T-cell (primary cell): ENCODE measurements around the gene TPCN1. TPM values are rescaled to one million over a fixed set of nuclear protein-coding genes. Genes with fewer than 3 reads are reported as not detected.

Experiments
- ATAC-seq, 4 experiments: fragments of 200-7000 bp in 3 of 4; fragments of 150-1000 bp in 1 of 4; cut with Tn5 transposase; replicated peaks in 1 of 4; 1 replicate in 3 of 4; 2 replicates in 1 of 4; pipeline ENCODE4 v1.10.0; 2021; ENCODE audit warnings: moderate library complexity in 3 of 4, mild to moderate bottlenecking in 2 of 4, moderate number of reproducible peaks in 1 of 4
- CTCF ChIA-PET, 2 donors: fragments of 300-600 bp; sonication (Branson Sonifier 250); formaldehyde crosslinking; loops; one replicate each; lab custom pipeline; 2022; ENCODE audit warnings: antibody characterized with exemption in 2 of 2; lab: Charles Lee
- POLR2A ChIA-PET, 2 donors: fragments of 300-600 bp; sonication (Branson Sonifier 250); formaldehyde crosslinking; loops; one replicate each; lab custom pipeline; 2022; ENCODE audit warnings: antibody characterized with exemption in 2 of 2; lab: Charles Lee
- DNase-seq, 35 experiments: peaks; one replicate each; pipeline versions ENCODE4 v3.0.0 to v3.0.0-alpha.2; 2013 to 2023
- H3K27ac ChIP-seq: one replicate; pipeline ENCODE4 v1.5.1; 2013; ENCODE audit warnings: low read length
- H3K27me3 ChIP-seq, 2 experiments: replicated peaks in 1 of 2; 1 replicate in 1 of 2; 2 replicates in 1 of 2; pipeline versions ENCODE4 v1.6.1 to v1.7.0; 2013; ENCODE audit warnings: low read length in 1 of 2, mixed read lengths in 1 of 2; ENCODE audit not compliant: control insufficient read depth in 2 of 2, insufficient read depth in 2 of 2; ENCODE audit errors: extremely low read depth in 1 of 2
- H3K36me3 ChIP-seq, 2 donors: 1 replicate in 1 of 2; 2 replicates in 1 of 2; pipeline versions ENCODE4 v1.6.1 to v1.7.0; 2013; ENCODE audit warnings: low read length in 1 of 2; ENCODE audit not compliant: control insufficient read depth in 2 of 2, insufficient read depth in 1 of 2; ENCODE audit errors: extremely low read depth in 1 of 2
- H3K4me1 ChIP-seq, 2 experiments: 1 replicate in 1 of 2; 2 replicates in 1 of 2; pipeline versions ENCODE4 v1.6.1 to v1.7.0; 2013; ENCODE audit warnings: low read length in 2 of 2, mixed read lengths in 1 of 2; ENCODE audit not compliant: insufficient read depth in 2 of 2, control insufficient read depth in 1 of 2; ENCODE audit errors: extremely low read depth in 1 of 2
- H3K4me3 ChIP-seq, 2 donors: 1 replicate in 1 of 2; 2 replicates in 1 of 2; pipeline versions ENCODE4 v1.5.1 to v1.7.0; 2013; ENCODE audit warnings: mild to moderate bottlenecking in 2 of 2, low read length in 1 of 2, moderate library complexity in 1 of 2; ENCODE audit not compliant: control insufficient read depth in 1 of 2; ENCODE audit errors: extremely low read depth in 1 of 2
- H3K9me3 ChIP-seq: 2 replicates; pipeline ENCODE4 v1.7.0; 2013
- H3K27ac Mint-ChIP-seq, 2 donors: one replicate each; pipeline ENCODE4 v1.8.0; 2020 to 2021; ENCODE audit warnings: mild to moderate bottlenecking in 2 of 2, mixed read lengths in 2 of 2
- H3K27me3 Mint-ChIP-seq, 2 donors: one replicate each; pipeline ENCODE4 v1.8.0; 2021 to 2022; ENCODE audit warnings: mixed read lengths in 2 of 2
- H3K36me3 Mint-ChIP-seq: one replicate; pipeline ENCODE4 v1.8.0; 2021; ENCODE audit warnings: mixed read lengths
- H3K4me1 Mint-ChIP-seq, 3 donors: one replicate each; pipeline ENCODE4 v1.8.0; 2020 to 2022; ENCODE audit warnings: mixed read lengths in 3 of 3, mild to moderate bottlenecking in 1 of 3
- H3K4me3 Mint-ChIP-seq, 3 donors: one replicate each; pipeline ENCODE4 v1.8.0; 2020 to 2022; ENCODE audit warnings: mild to moderate bottlenecking in 3 of 3, mixed read lengths in 3 of 3, moderate library complexity in 3 of 3
- H3K9me3 Mint-ChIP-seq, 3 donors: one replicate each; pipeline ENCODE4 v1.8.0; 2020 to 2022; ENCODE audit warnings: mixed read lengths in 3 of 3
- WGBS: methylation state at CpG from one replicate; pipeline ENCODE4 v1.1.5; 2013; ENCODE audit warnings: missing lambda C conversion rate; ENCODE audit not compliant: insufficient coverage; 5-methylcytosine and 5-hydroxymethylcytosine counted together
- total RNA-seq, 35 experiments: library from RNA in 6 of 35; stranded (reverse) in 6 of 35; fragments of 120-200 nt in 1 of 35; gene quantifications; one replicate each; pipeline versions ENCODE4 v1.2.1 to v1.2.4 and lab custom pipeline; 2013 to 2026

TPCN1 gene
- total RNA-seq, 5 donors from 2014 or later (not counting 1 experiment from before 2014, with no cell fraction given), result 58.8 to 81.6 (median 73.5) TPM

DNA sequence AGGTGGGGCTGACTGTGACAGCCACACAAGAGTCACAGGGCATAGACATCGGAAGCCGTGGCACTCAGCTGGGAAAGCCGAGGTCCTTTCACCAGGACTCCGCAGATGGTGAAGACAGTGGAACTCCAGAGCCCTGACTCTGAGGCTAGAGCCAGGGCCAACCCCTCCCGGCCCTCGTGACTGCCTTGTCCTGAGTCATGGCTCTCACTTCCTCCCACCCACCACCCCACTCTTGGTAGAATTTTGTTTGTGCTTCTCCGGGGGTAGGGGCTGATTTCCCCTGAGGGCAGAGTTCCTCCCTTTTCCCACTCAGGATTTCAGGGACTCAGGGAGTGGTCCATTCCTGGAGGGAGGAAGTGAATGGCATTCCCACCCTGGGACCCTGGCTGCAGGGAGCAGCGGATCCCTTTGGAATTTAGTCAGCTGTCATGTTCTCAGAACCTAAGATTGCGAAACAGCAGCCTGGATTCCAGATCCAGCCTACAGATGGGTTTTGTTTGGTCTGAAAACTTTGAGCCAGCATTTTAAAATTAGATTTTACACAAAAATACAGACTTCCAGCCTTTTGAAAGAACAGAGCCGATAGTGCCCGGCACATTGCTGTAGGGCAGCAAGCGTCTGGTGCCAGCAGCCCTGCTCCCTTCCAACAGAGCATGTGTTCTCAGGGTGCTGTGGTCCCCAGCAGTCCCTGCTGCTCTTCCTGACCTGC, 50.7 kb downstream of the TPCN1 start:
- no peak overlapping the region for H3K4me3 ChIP-seq
- Mint-ChIP-seq H3K36me3 (peaks cover 45% of the 10 kb centered on the region), H3K9me3 (no peaks in the 10 kb centered on the region), H3K4me3 (no peak overlapping the region), H3K27ac (no peak overlapping the region), H3K27me3 (no peaks in the 10 kb centered on the region), H3K4me1 (peaks cover 0 to 13% (median 0%) of the 10 kb centered on the region in 3 donors)
- ATAC-seq, result no peak
- no peak overlapping the region for H3K27ac ChIP-seq
- H3K27me3 ChIP-seq, result no peaks in the 10 kb centered on the region
- H3K4me1 ChIP-seq, result no peaks in the 10 kb centered on the region
- H3K9me3 ChIP-seq, result no peaks in the 10 kb centered on the region
- ChIA-PET POLR2A (no interaction called here), CTCF (no interaction called here)
- peaks cover 5 to 59% of the 10 kb centered on the region in 2 donors for H3K36me3 ChIP-seq
- WGBS, result 94% methylated on average over 6 of the region's 12 CpGs
- DNase-seq, result peak in 1 of 35 experiments; percentile 8

GRCh38 chr12:113273053-113273725, 51.9 kb downstream of the TPCN1 start:
- H3K9me3 ChIP-seq, result no peaks in the 10 kb centered on the region
- ChIA-PET CTCF (no interaction called here), POLR2A (no interaction called here)
- H3K4me3 ChIP-seq, result no peak overlapping the region
- Mint-ChIP-seq H3K27ac (no peak overlapping the region), H3K27me3 (no peaks in the 10 kb centered on the region), H3K36me3 (peaks cover 44% of the 10 kb centered on the region), H3K4me1 (peaks cover 0 to 10% (median 0%) of the 10 kb centered on the region in 3 donors), H3K9me3 (no peaks in the 10 kb centered on the region), H3K4me3 (no peak overlapping the region)
- DNase-seq (no peak), ATAC-seq (no peak)
- 96% methylated on average over 11 of the region's 13 CpGs for WGBS
- peaks cover 2 to 63% of the 10 kb centered on the region in 2 donors for H3K36me3 ChIP-seq
- H3K27ac ChIP-seq, result no peak overlapping the region
- H3K27me3 ChIP-seq, result no peaks in the 10 kb centered on the region
- no peaks in the 10 kb centered on the region for H3K4me1 ChIP-seq

DNA sequence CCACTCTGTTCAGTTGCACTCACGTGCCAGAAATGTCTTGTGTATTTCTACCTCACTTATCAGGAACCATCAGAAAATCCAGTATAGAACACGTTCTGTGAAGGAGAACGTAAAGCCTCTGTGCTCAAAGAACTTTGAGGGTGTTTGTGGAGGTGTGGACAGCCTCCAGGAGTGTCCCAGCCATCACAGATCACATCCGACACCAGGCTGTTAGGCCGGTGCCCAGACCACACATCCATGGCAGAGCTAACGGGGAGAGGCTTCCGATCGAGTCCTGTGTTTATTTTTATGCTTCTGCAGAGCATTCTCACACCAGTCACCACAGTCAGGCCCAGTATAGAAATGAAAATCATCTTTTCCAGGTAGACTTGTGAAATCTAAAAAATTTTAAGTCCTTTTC, 53.6 kb downstream of the TPCN1 start:
- POLR2A ChIA-PET, result no interaction called here
- no peaks in the 10 kb centered on the region for H3K4me1 ChIP-seq
- WGBS, result 90% methylated on average over 2 of the region's 8 CpGs
- H3K9me3 ChIP-seq, result no peaks in the 10 kb centered on the region
- H3K36me3 ChIP-seq, result peaks cover 2 to 52% of the 10 kb centered on the region in 2 donors
- Mint-ChIP-seq H3K27ac (peak overlapping the region in 1 of 2 donors; percentile 23), H3K9me3 (no peaks in the 10 kb centered on the region), H3K27me3 (no peaks in the 10 kb centered on the region), H3K4me1 (peaks cover 0 to 12% (median 0%) of the 10 kb centered on the region in 3 donors), H3K4me3 (no peak overlapping the region), H3K36me3 (peaks cover 40% of the 10 kb centered on the region)
- no peak overlapping the region for H3K4me3 ChIP-seq
- H3K27me3 ChIP-seq, result no peaks in the 10 kb centered on the region
- CTCF ChIA-PET, result no interaction called here
- DNase-seq (no peak), ATAC-seq (no peak)
- H3K27ac ChIP-seq, result no peak overlapping the region

GRCh38 chr12:113276306-113276705, 55.0 kb downstream of the TPCN1 start:
- Mint-ChIP-seq H3K4me1 (peaks cover 0 to 11% (median 0%) of the 10 kb centered on the region in 3 donors), H3K36me3 (peaks cover 39% of the 10 kb centered on the region), H3K9me3 (no peaks in the 10 kb centered on the region), H3K27me3 (no peaks in the 10 kb centered on the region), H3K27ac (peak overlapping the region in 1 of 2 donors; percentile 58), H3K4me3 (no peak overlapping the region)
- H3K36me3 ChIP-seq, result peaks cover 2 to 57% of the 10 kb centered on the region in 2 donors
- 60% methylated on average over 1 of the region's 8 CpGs for WGBS
- no peaks in the 10 kb centered on the region for H3K27me3 ChIP-seq
- POLR2A ChIA-PET, result no interaction called here
- ATAC-seq (no peak), DNase-seq (no peak)
- no peak overlapping the region for H3K4me3 ChIP-seq
- H3K4me1 ChIP-seq, result no peaks in the 10 kb centered on the region
- no peak overlapping the region for H3K27ac ChIP-seq
- CTCF ChIA-PET, result no interaction called here
- H3K9me3 ChIP-seq, result no peaks in the 10 kb centered on the region

DNA sequence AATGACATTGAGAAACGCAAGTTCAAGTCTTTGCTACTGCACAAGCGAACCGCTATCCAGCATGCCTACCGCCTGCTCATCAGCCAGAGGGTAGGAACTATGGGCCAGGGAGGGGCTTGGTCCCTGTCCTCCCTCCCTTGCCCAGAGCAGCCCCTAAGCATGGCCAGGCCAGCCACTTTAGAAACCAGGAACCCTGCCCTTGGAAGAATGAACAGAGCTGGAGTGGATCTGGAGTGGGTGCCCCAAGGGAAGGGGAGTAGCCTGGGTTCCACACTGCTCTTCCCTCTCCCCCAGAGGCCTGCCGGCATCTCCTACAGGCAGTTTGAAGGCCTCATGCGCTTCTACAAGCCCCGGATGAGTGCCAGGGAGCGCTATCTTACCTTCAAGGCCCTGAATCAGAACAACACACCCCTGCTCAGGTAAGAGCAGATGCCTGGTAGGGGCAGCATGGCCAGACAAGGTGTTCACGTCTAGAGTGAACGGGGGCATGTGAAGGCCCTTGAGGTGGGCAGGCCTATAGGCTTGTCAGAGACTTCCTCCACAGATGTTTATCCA, 55.8 kb downstream of the TPCN1 start:
- no peak overlapping the region for H3K27ac ChIP-seq
- 100% methylated on average over 1 of the region's 10 CpGs for WGBS
- H3K4me3 ChIP-seq, result no peak overlapping the region
- ChIA-PET POLR2A (no interaction called here), CTCF (no interaction called here)
- Mint-ChIP-seq H3K27ac (no peak overlapping the region), H3K27me3 (no peaks in the 10 kb centered on the region), H3K36me3 (peaks cover 35% of the 10 kb centered on the region), H3K9me3 (no peaks in the 10 kb centered on the region), H3K4me3 (no peak overlapping the region), H3K4me1 (peaks cover 0 to 11% (median 0%) of the 10 kb centered on the region in 3 donors)
- ATAC-seq (no peak), DNase-seq (no peak)
- no peaks in the 10 kb centered on the region for H3K9me3 ChIP-seq
- H3K27me3 ChIP-seq, result no peaks in the 10 kb centered on the region
- peaks cover 2 to 53% of the 10 kb centered on the region in 2 donors for H3K36me3 ChIP-seq
- no peaks in the 10 kb centered on the region for H3K4me1 ChIP-seq

DNA sequence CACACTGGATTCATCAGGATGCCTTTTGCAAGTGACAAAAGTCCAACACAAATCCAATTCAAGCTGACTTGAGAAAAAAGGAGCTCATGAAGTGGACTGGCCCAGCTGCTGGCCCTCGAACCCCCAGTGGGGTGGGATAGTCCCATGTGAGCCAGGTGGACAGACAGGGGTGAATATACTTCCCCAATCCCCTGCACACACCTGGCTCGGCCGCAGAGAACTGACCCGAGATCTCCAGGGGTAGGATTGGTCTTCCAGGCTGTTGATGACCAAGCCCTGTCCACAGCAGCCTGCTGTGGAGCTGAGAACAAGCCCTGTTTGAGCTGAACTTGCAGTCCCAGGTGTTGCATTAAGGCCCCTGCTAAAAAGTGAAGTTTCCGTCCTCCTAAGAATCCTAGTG, 56.2 kb downstream of the TPCN1 start:
- ATAC-seq (no peak), DNase-seq (no peak)
- 100% methylated on average over 2 of the region's 5 CpGs for WGBS
- H3K9me3 ChIP-seq, result no peaks in the 10 kb centered on the region
- peaks cover 33% of the 10 kb centered on the region for H3K36me3 Mint-ChIP-seq
- H3K4me3 Mint-ChIP-seq, result no peak overlapping the region
- H3K27me3 Mint-ChIP-seq, result no peaks in the 10 kb centered on the region
- no peak overlapping the region for H3K4me3 ChIP-seq
- H3K27ac ChIP-seq, result no peak overlapping the region
- CTCF ChIA-PET, result no interaction called here
- peaks cover 2 to 48% of the 10 kb centered on the region in 2 donors for H3K36me3 ChIP-seq
- no peak overlapping the region for H3K27ac Mint-ChIP-seq
- peaks cover 0 to 11% (median 0%) of the 10 kb centered on the region in 3 donors for H3K4me1 Mint-ChIP-seq
- H3K4me1 ChIP-seq, result no peaks in the 10 kb centered on the region
- H3K27me3 ChIP-seq, result no peaks in the 10 kb centered on the region
- POLR2A ChIA-PET, result no interaction called here
- H3K9me3 Mint-ChIP-seq, result no peaks in the 10 kb centered on the region
